Adipocyte (in vitro differentiated cells): ENCODE results near the gene DUSP19.

Experiments used
- DNase-seq: peaks from one replicate; pipeline ENCODE4 v3.0.0-alpha.2; 2015; ENCODE audit warnings: low read depth
- H3K27me3 ChIP-seq: replicated peaks from 2 replicates; pipeline ENCODE4 v1.7.0; 2013; ENCODE audit warnings: mild to moderate bottlenecking, low read length, moderate library complexity; ENCODE audit not compliant: control insufficient read depth, insufficient read depth
- H3K36me3 ChIP-seq: 2 replicates; pipeline ENCODE4 v1.7.0; 2013; ENCODE audit warnings: low read length, mild to moderate bottlenecking, moderate library complexity; ENCODE audit not compliant: control insufficient read depth, insufficient read depth, severe bottlenecking
- H3K4me1 ChIP-seq: 2 replicates; pipeline ENCODE4 v1.7.0; 2013; ENCODE audit warnings: mild to moderate bottlenecking, low read length, moderate library complexity; ENCODE audit not compliant: control insufficient read depth, insufficient read depth
- H3K4me3 ChIP-seq: 2 replicates; pipeline ENCODE4 v1.7.0; 2013; ENCODE audit warnings: mild to moderate bottlenecking, low read length, moderate library complexity
- H3K9ac ChIP-seq: 2 replicates; pipeline ENCODE4 v1.7.0; 2013; ENCODE audit warnings: mild to moderate bottlenecking, low read length, moderate library complexity
- H3K9me3 ChIP-seq: 2 replicates; pipeline ENCODE4 v1.7.0; 2013; ENCODE audit warnings: mild to moderate bottlenecking, low read length, moderate library complexity; ENCODE audit not compliant: control insufficient read depth

The DUSP19 gene

DNA sequence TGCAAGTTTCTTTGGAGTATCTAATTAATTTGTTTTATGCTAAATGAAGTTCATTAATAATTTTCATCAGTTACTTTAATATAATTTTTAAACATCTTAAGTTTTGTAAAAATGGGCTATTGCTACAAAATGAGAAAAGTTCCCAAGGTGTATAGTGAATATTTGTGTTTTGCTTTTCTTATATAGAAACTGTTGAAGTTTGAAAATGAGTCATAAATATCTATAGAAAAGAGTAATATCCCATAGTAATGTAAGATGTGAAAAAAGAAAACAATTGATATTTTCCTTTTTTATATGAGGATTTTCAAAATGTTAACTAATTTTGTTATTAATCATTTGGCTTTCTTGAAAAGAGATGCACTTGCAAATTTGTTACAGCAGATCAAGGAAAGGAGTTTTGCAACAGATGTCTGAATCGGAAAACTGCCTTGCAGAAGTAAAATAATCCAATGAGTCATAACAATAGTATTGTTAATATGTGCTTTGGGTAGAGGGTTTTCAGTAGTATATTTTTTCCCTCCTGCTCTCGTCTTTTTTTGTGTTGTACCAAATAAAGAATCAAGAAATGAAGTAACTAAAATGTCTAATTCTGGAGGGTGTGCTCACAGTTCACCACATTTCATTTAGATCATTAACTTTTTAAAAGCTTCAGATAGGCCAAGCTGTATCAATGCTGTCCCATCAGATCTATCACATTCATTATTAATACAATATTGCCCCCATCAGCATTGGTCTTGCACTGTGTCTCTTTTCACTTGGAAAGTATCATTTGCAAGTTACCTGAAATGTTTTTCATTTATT, 15.5 kb downstream of the DUSP19 start:
- Histone ChIP-seq H3K4me1 (peaks cover 12% of the 10 kb centered on the region), H3K9me3 (no peaks in the 10 kb centered on the region), H3K9ac (peak overlapping the region; percentile 39), H3K36me3 (no peaks in the 10 kb centered on the region), H3K27me3 (no peaks in the 10 kb centered on the region), H3K4me3 (peak overlapping the region; percentile 32)
- peak; percentile 79 for DNase-seq

GRCh38 chr2:183105402-183106134, 27.0 kb downstream of the DUSP19 start:
- no peaks in the 10 kb centered on the region for H3K36me3 ChIP-seq
- no peak overlapping the region for H3K9ac ChIP-seq
- no peaks in the 10 kb centered on the region for H3K4me1 ChIP-seq
- no peaks in the 10 kb centered on the region for H3K27me3 ChIP-seq
- H3K4me3 ChIP-seq = no peak overlapping the region
- no peaks in the 10 kb centered on the region for H3K9me3 ChIP-seq
- DNase-seq = no peak

DNA sequence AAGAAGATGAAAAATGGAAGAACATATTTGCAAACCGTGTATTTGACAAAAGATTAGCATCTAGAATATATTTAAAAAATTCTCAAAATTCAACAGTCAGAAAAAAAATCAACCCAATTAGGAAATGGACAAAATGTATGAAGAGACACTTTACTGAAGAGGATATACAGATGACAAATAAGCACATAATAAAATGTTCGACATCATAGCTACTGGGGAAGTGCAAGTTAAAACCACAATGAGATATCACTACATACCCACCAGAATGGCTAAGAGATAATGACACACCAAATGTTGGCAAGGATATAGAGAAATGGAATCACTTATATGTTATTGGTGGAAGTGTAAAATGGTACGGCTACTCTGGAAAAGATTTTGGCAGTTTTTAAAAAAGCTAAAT, 34.0 kb downstream of the DUSP19 start:
- no peak overlapping the region for H3K9ac ChIP-seq
- no peaks in the 10 kb centered on the region for H3K36me3 ChIP-seq
- no peaks in the 10 kb centered on the region for H3K27me3 ChIP-seq
- H3K9me3 ChIP-seq = no peaks in the 10 kb centered on the region
- no peak for DNase-seq
- no peak overlapping the region for H3K4me3 ChIP-seq
- no peaks in the 10 kb centered on the region for H3K4me1 ChIP-seq

GRCh38 chr2:183113630-183114029, 35.1 kb downstream of the DUSP19 start:
- no peaks in the 10 kb centered on the region for H3K4me1 ChIP-seq
- no peak for DNase-seq
- H3K36me3 ChIP-seq = no peaks in the 10 kb centered on the region
- no peak overlapping the region for H3K4me3 ChIP-seq
- no peaks in the 10 kb centered on the region for H3K27me3 ChIP-seq
- no peak overlapping the region for H3K9ac ChIP-seq
- no peaks in the 10 kb centered on the region for H3K9me3 ChIP-seq

DNA sequence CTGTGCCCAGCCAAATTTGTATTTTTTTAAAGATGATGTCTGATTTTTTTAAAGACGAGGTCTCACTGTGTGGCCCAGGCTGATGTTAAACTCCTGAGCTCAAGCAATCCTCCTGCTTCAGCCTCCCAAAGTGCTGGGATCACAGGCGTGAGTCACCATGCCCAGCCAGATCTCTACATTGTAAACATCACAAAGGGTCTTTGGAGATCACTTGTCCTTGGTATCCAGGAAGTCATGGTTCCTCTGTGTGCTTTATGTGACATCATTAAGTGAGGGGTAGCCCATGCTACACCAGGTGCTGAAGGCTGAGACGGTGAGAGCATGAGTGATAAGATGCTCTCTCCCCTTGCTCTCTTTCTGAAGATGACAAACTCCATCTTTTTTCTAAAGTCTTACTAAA, 38.7 kb downstream of the DUSP19 start:
- Histone ChIP-seq H3K4me1 (no peaks in the 10 kb centered on the region), H3K36me3 (no peaks in the 10 kb centered on the region), H3K9ac (no peak overlapping the region), H3K9me3 (no peaks in the 10 kb centered on the region), H3K4me3 (no peak overlapping the region), H3K27me3 (no peaks in the 10 kb centered on the region)
- no peak for DNase-seq

- no peaks in the 10 kb centered on the region for H3K27me3 ChIP-seq
- H3K9ac ChIP-seq = peak overlapping the region; percentile 87
- no peak for DNase-seq
- H3K36me3 ChIP-seq = no peaks in the 10 kb centered on the region
- peak overlapping the region; percentile 100 for H3K4me3 ChIP-seq
- H3K4me1 ChIP-seq = peaks cover 26% of the 10 kb centered on the region
- no peaks in the 10 kb centered on the region for H3K9me3 ChIP-seq
Measured at GRCh38 chr2:183123117-183123958, 44.8 kb downstream of the DUSP19 start.

DNA sequence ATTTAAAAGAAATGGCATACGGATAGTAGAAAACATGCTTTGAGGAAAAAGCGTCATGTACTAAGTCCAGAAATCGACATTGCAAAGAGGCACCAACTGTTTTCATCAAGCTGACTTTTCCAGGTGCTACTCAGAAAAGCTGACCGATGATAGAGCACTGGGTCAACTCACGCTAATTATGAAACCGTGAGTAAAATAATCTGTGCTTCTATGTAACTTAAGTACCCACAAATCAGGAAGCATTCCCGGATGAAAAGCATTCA, 45.3 kb downstream of the DUSP19 start:
- Histone ChIP-seq H3K9ac (peak overlapping the region; percentile 87), H3K9me3 (no peaks in the 10 kb centered on the region), H3K27me3 (no peaks in the 10 kb centered on the region), H3K4me3 (peak overlapping the region; percentile 100), H3K4me1 (peaks cover 26% of the 10 kb centered on the region), H3K36me3 (peaks cover 2% of the 10 kb centered on the region)
- DNase-seq = no peak

GRCh38 chr2:183124222-183124956, 45.8 kb downstream of the DUSP19 start, which contains the start of gene NUP35:
TSS of gene NUP35 (plus strand) at chr2:183124443. CDS start at chr2:183124458, 15 bp downstream.
- Histone ChIP-seq H3K36me3 (peaks cover 7% of the 10 kb centered on the region), H3K4me3 (peak within 1 kb of the TSS; percentile 100)
- peak; percentile 98 for DNase-seq

GRCh38 chr2:183124957-183125255, 46.4 kb downstream of the DUSP19 start:
- H3K27me3 ChIP-seq = no peaks in the 10 kb centered on the region
- peak overlapping the region; percentile 100 for H3K4me3 ChIP-seq
- DNase-seq = no peak
- peaks cover 26% of the 10 kb centered on the region for H3K4me1 ChIP-seq
- peak overlapping the region; percentile 87 for H3K9ac ChIP-seq
- peaks cover 12% of the 10 kb centered on the region for H3K36me3 ChIP-seq
- H3K9me3 ChIP-seq = no peaks in the 10 kb centered on the region

More at GRCh38 chr2:183124222-183124956, 45.8 kb downstream of the DUSP19 start, which contains the start of gene NUP35:
- Histone ChIP-seq H3K9ac (peak within 1 kb of the TSS; percentile 87), H3K9me3 (no peaks in the 10 kb centered on the region), H3K4me1 (peaks cover 26% of the 10 kb centered on the region), H3K27me3 (no peaks in the 10 kb centered on the region)

GRCh38 chr2:183125659-183126341, 47.3 kb downstream of the DUSP19 start:
- Histone ChIP-seq H3K4me3 (peak overlapping the region; percentile 100), H3K9ac (peak overlapping the region; percentile 87), H3K36me3 (peaks cover 15% of the 10 kb centered on the region), H3K27me3 (no peaks in the 10 kb centered on the region), H3K4me1 (peaks cover 26% of the 10 kb centered on the region), H3K9me3 (no peaks in the 10 kb centered on the region)
- DNase-seq = no peak
